ENCODE data around the gene TEKTIP1.
"Not testable (repeated sequence)": the region's sequence is repeated elsewhere in the genome, so short reads cannot be mapped to it uniquely, and the experiment has no call there.

TEKTIP1 gene

GRCh38 chr19:3584036-3584802 lies 45.2 kb downstream of the TEKTIP1 start:
- H3K4me3 ChIP-seq (ENCODE audit: low read depth in 1 of 5, low read length in 5 of 5); H3K27ac ChIP-seq (ENCODE audit: low read depth, low read length); H3K9ac ChIP-seq (ENCODE audit: low read length in 5 of 5); H3K36me3 ChIP-seq (ENCODE audit: control insufficient read depth in 5 of 5, insufficient read depth in 5 of 5, low read length in 5 of 5); H3K9me3 ChIP-seq (ENCODE audit: control insufficient read depth in 5 of 5, low read length in 5 of 5): not testable (repeated sequence)
- Histone ChIP-seq H3K4me1 (ENCODE audit: control insufficient read depth in 5 of 5, insufficient read depth in 5 of 5, low read length in 5 of 5) (peaks cover 2 to 28% (median 16%) of the 10 kb centered on the region in 5 donors), H3K27me3 (ENCODE audit: control insufficient read depth in 5 of 5, insufficient read depth in 4 of 5, low read length in 5 of 5) (peaks cover 5 to 12% (median 11%) of the 10 kb centered on the region in 5 donors)

GRCh38 chr19:3585301-3586126 lies 46.5 kb downstream of the TEKTIP1 start, which contains the start of gene GIPC3:
GIPC3 (plus strand) TSS chr19:3585478; CDS start chr19:3585598, 120 bp downstream.
- Histone ChIP-seq H3K27me3 (ENCODE audit: control insufficient read depth in 5 of 5, insufficient read depth in 4 of 5, low read length in 5 of 5) (peaks cover 5 to 12% (median 11%) of the 10 kb centered on the region in 5 donors), H3K4me3 (ENCODE audit: low read depth in 1 of 5, low read length in 5 of 5) (peak within 1 kb of the TSS in 3 of 5 donors; percentile 51 to 68 (median 61)), H3K4me1 (ENCODE audit: control insufficient read depth in 5 of 5, insufficient read depth in 5 of 5, low read length in 5 of 5) (peaks cover 2 to 20% (median 10%) of the 10 kb centered on the region in 5 donors), H3K9ac (ENCODE audit: low read length in 5 of 5) (peak within 1 kb of the TSS in 2 of 5 donors; percentile 68 to 77), H3K9me3 (ENCODE audit: control insufficient read depth in 5 of 5, low read length in 5 of 5) (no peaks in the 10 kb centered on the region), H3K36me3 (ENCODE audit: control insufficient read depth in 5 of 5, insufficient read depth in 5 of 5, low read length in 5 of 5) (no peaks in the 10 kb centered on the region), H3K27ac (ENCODE audit: low read depth, low read length) (no peak within 1 kb of the TSS)

- Histone ChIP-seq H3K9me3 (ENCODE audit: control insufficient read depth in 5 of 5, low read length in 5 of 5) (no peaks in the 10 kb centered on the region), H3K27ac (ENCODE audit: low read depth, low read length) (no peak overlapping the region), H3K27me3 (ENCODE audit: control insufficient read depth in 5 of 5, insufficient read depth in 4 of 5, low read length in 5 of 5) (peaks cover 5 to 12% (median 11%) of the 10 kb centered on the region in 5 donors), H3K36me3 (ENCODE audit: control insufficient read depth in 5 of 5, insufficient read depth in 5 of 5, low read length in 5 of 5) (no peaks in the 10 kb centered on the region), H3K4me1 (ENCODE audit: control insufficient read depth in 5 of 5, insufficient read depth in 5 of 5, low read length in 5 of 5) (peaks cover 0 to 17% (median 7%) of the 10 kb centered on the region in 5 donors), H3K4me3 (ENCODE audit: low read depth in 1 of 5, low read length in 5 of 5) (peak overlapping the region in 3 of 5 donors; percentile 51 to 68 (median 61)), H3K9ac (ENCODE audit: low read length in 5 of 5) (peak overlapping the region in 2 of 5 donors; percentile 68 to 77)
Measured at GRCh38 chr19:3586127-3586626, 47.2 kb downstream of the TEKTIP1 start.

- H3K4me3 ChIP-seq (ENCODE audit: low read depth in 1 of 5, low read length in 5 of 5) = no peak overlapping the region
- no peak overlapping the region for H3K27ac ChIP-seq (ENCODE audit: low read depth, low read length)
- no peak overlapping the region for H3K9ac ChIP-seq (ENCODE audit: low read length in 5 of 5)
- peaks cover 5 to 12% (median 11%) of the 10 kb centered on the region in 5 donors for H3K27me3 ChIP-seq (ENCODE audit: control insufficient read depth in 5 of 5, insufficient read depth in 4 of 5, low read length in 5 of 5)
- peaks cover 0 to 17% (median 7%) of the 10 kb centered on the region in 5 donors for H3K4me1 ChIP-seq (ENCODE audit: control insufficient read depth in 5 of 5, insufficient read depth in 5 of 5, low read length in 5 of 5)
- H3K9me3 ChIP-seq (ENCODE audit: control insufficient read depth in 5 of 5, low read length in 5 of 5) = no peaks in the 10 kb centered on the region
- no peaks in the 10 kb centered on the region for H3K36me3 ChIP-seq (ENCODE audit: control insufficient read depth in 5 of 5, insufficient read depth in 5 of 5, low read length in 5 of 5)
Measured at GRCh38 chr19:3586707-3587346, 47.9 kb downstream of the TEKTIP1 start.

GRCh38 chr19:3589439-3589838 lies 50.5 kb downstream of the TEKTIP1 start:
- H3K4me1 ChIP-seq (ENCODE audit: control insufficient read depth in 5 of 5, insufficient read depth in 5 of 5, low read length in 5 of 5) = peaks cover 0 to 17% (median 7%) of the 10 kb centered on the region in 5 donors
- H3K27ac ChIP-seq (ENCODE audit: low read depth, low read length) = no peak overlapping the region
- peaks cover 5 to 12% (median 11%) of the 10 kb centered on the region in 5 donors for H3K27me3 ChIP-seq (ENCODE audit: control insufficient read depth in 5 of 5, insufficient read depth in 4 of 5, low read length in 5 of 5)
- H3K9me3 ChIP-seq (ENCODE audit: control insufficient read depth in 5 of 5, low read length in 5 of 5) = no peaks in the 10 kb centered on the region
- no peaks in the 10 kb centered on the region for H3K36me3 ChIP-seq (ENCODE audit: control insufficient read depth in 5 of 5, insufficient read depth in 5 of 5, low read length in 5 of 5)
- no peak overlapping the region for H3K4me3 ChIP-seq (ENCODE audit: low read depth in 1 of 5, low read length in 5 of 5)
- H3K9ac ChIP-seq (ENCODE audit: low read length in 5 of 5) = no peak overlapping the region

GRCh38 chr19:3589949-3590348 lies 51.0 kb downstream of the TEKTIP1 start:
- Histone ChIP-seq H3K27ac (ENCODE audit: low read depth, low read length) (no peak overlapping the region), H3K4me3 (ENCODE audit: low read depth in 1 of 5, low read length in 5 of 5) (no peak overlapping the region), H3K27me3 (ENCODE audit: control insufficient read depth in 5 of 5, insufficient read depth in 4 of 5, low read length in 5 of 5) (peaks cover 5 to 12% (median 11%) of the 10 kb centered on the region in 5 donors), H3K4me1 (ENCODE audit: control insufficient read depth in 5 of 5, insufficient read depth in 5 of 5, low read length in 5 of 5) (peaks cover 0 to 17% (median 7%) of the 10 kb centered on the region in 5 donors), H3K36me3 (ENCODE audit: control insufficient read depth in 5 of 5, insufficient read depth in 5 of 5, low read length in 5 of 5) (no peaks in the 10 kb centered on the region), H3K9me3 (ENCODE audit: control insufficient read depth in 5 of 5, low read length in 5 of 5) (no peaks in the 10 kb centered on the region), H3K9ac (ENCODE audit: low read length in 5 of 5) (no peak overlapping the region)

- H3K36me3 ChIP-seq (ENCODE audit: control insufficient read depth in 5 of 5, insufficient read depth in 5 of 5, low read length in 5 of 5) = no peaks in the 10 kb centered on the region
- H3K4me3 ChIP-seq (ENCODE audit: low read depth in 1 of 5, low read length in 5 of 5) = no peak overlapping the region
- H3K9me3 ChIP-seq (ENCODE audit: control insufficient read depth in 5 of 5, low read length in 5 of 5) = no peaks in the 10 kb centered on the region
- no peak overlapping the region for H3K27ac ChIP-seq (ENCODE audit: low read depth, low read length)
- H3K9ac ChIP-seq (ENCODE audit: low read length in 5 of 5) = no peak overlapping the region
- peaks cover 1 to 7% (median 3%) of the 10 kb centered on the region in 5 donors for H3K27me3 ChIP-seq (ENCODE audit: control insufficient read depth in 5 of 5, insufficient read depth in 4 of 5, low read length in 5 of 5)
- peaks cover 0 to 9% (median 0%) of the 10 kb centered on the region in 5 donors for H3K4me1 ChIP-seq (ENCODE audit: control insufficient read depth in 5 of 5, insufficient read depth in 5 of 5, low read length in 5 of 5)
Measured at GRCh38 chr19:3590991-3591659, 52.2 kb downstream of the TEKTIP1 start.

GRCh38 chr19:3591876-3592613 lies 53.1 kb downstream of the TEKTIP1 start:
- no peak overlapping the region for H3K9ac ChIP-seq (ENCODE audit: low read length in 5 of 5)
- no peak overlapping the region for H3K27ac ChIP-seq (ENCODE audit: low read depth, low read length)
- H3K4me3 ChIP-seq (ENCODE audit: low read depth in 1 of 5, low read length in 5 of 5) = no peak overlapping the region
- H3K4me1 ChIP-seq (ENCODE audit: control insufficient read depth in 5 of 5, insufficient read depth in 5 of 5, low read length in 5 of 5) = no peaks in the 10 kb centered on the region
- no peaks in the 10 kb centered on the region for H3K36me3 ChIP-seq (ENCODE audit: control insufficient read depth in 5 of 5, insufficient read depth in 5 of 5, low read length in 5 of 5)
- H3K9me3 ChIP-seq (ENCODE audit: control insufficient read depth in 5 of 5, low read length in 5 of 5) = no peaks in the 10 kb centered on the region
- no peaks in the 10 kb centered on the region for H3K27me3 ChIP-seq (ENCODE audit: control insufficient read depth in 5 of 5, insufficient read depth in 4 of 5, low read length in 5 of 5)

GRCh38 chr19:3593156-3593555 lies 54.2 kb downstream of the TEKTIP1 start:
- no peaks in the 10 kb centered on the region for H3K9me3 ChIP-seq (ENCODE audit: control insufficient read depth in 5 of 5, low read length in 5 of 5)
- no peak overlapping the region for H3K4me3 ChIP-seq (ENCODE audit: low read depth in 1 of 5, low read length in 5 of 5)
- H3K27me3 ChIP-seq (ENCODE audit: control insufficient read depth in 5 of 5, insufficient read depth in 4 of 5, low read length in 5 of 5) = no peaks in the 10 kb centered on the region
- H3K27ac ChIP-seq (ENCODE audit: low read depth, low read length) = no peak overlapping the region
- no peaks in the 10 kb centered on the region for H3K4me1 ChIP-seq (ENCODE audit: control insufficient read depth in 5 of 5, insufficient read depth in 5 of 5, low read length in 5 of 5)
- H3K9ac ChIP-seq (ENCODE audit: low read length in 5 of 5) = no peak overlapping the region
- H3K36me3 ChIP-seq (ENCODE audit: control insufficient read depth in 5 of 5, insufficient read depth in 5 of 5, low read length in 5 of 5) = no peaks in the 10 kb centered on the region
